IMR-90 (cell line): ENCODE measurements around the gene CDK5R2. TPM values are rescaled to one million over a fixed set of nuclear protein-coding genes. Genes with fewer than 3 reads are reported as not detected.

Source experiments
- ATAC-seq: fragments of 200-7000 bp; cut with Tn5 transposase; 2 replicates; pipeline ENCODE4 v1.9.1; 2020; ENCODE audit warnings: low read depth, mild to moderate bottlenecking, moderate library complexity
- BruUV-seq: library from RNA; stranded (reverse); fragments of 400-500 nt; replicated peaks from 2 replicates; lab custom pipeline; 2021; lab: Mats Ljungman, UMichigan
- CTCF ChIA-PET: fragments of 300-600 bp; formaldehyde crosslinking; extraction: SDS; loops from one replicate; lab custom pipeline; 2021; ENCODE audit warnings: antibody characterized with exemption; lab: Yijun Ruan, JAX
- POLR2A ChIA-PET: fragments of 300-600 bp; sonication (Branson Sonifier 250); formaldehyde crosslinking; loops from one replicate; lab custom pipeline; 2022; ENCODE audit warnings: antibody characterized with exemption; ENCODE audit not compliant: unreplicated experiment; lab: Charles Lee
- DNase-seq: peaks from one replicate; pipeline ENCODE4 v3.0.0; 2013
- H2AFZ ChIP-seq: replicated peaks from 2 replicates; pipeline ENCODE3; 2013; ENCODE audit warnings: low read length, mild to moderate bottlenecking; ENCODE audit not compliant: poor library complexity
- H2AK5ac ChIP-seq: 2 replicates; pipeline ENCODE4 v1.6.1; 2013; ENCODE audit warnings: low read depth, low read length, inconsistent platforms
- H2AK9ac ChIP-seq: replicated peaks from 2 replicates; pipeline ENCODE3; 2013; ENCODE audit warnings: mild to moderate bottlenecking, low read depth, low read length, moderate library complexity; ENCODE audit not compliant: poor library complexity
- H2BK120ac ChIP-seq: 2 replicates; pipeline ENCODE4 v1.6.1; 2013; ENCODE audit warnings: low read depth, low read length, inconsistent platforms
- H2BK15ac ChIP-seq: 3 replicates; pipeline ENCODE4 v1.6.1; 2013; ENCODE audit warnings: low read depth, low read length, inconsistent platforms
- H2BK20ac ChIP-seq: 2 replicates; pipeline ENCODE4 v1.6.1; 2013; ENCODE audit warnings: low read depth, mild to moderate bottlenecking, inconsistent platforms, low read length, moderate library complexity
- H2BK5ac ChIP-seq: 2 replicates; pipeline ENCODE4 v1.6.1; 2013; ENCODE audit warnings: mild to moderate bottlenecking, low read depth, low read length, inconsistent platforms; ENCODE audit not compliant: poor library complexity, severe bottlenecking
- H3K14ac ChIP-seq: replicated peaks from 2 replicates; pipeline ENCODE4 v1.6.1; 2013; ENCODE audit warnings: low read depth, low read length, inconsistent platforms
- H3K18ac ChIP-seq: 2 replicates; pipeline ENCODE4 v1.6.1; 2013; ENCODE audit warnings: low read depth, low read length, control low read depth
- H3K23ac ChIP-seq: 2 replicates; pipeline ENCODE4 v1.6.1; 2013; ENCODE audit warnings: low read depth, low read length, inconsistent platforms
- H3K27ac ChIP-seq: 2 replicates; pipeline ENCODE4 v1.5.1; 2013; ENCODE audit warnings: mild to moderate bottlenecking, control low read depth, low read length; ENCODE audit not compliant: insufficient read depth
- H3K27me3 ChIP-seq: 2 replicates; pipeline ENCODE4 v1.6.1; 2013; ENCODE audit warnings: low read length; ENCODE audit not compliant: control insufficient read depth, insufficient read depth
- H3K36me3 ChIP-seq: 2 replicates; pipeline ENCODE4 v1.6.1; 2013; ENCODE audit warnings: low read length, mixed read lengths; ENCODE audit not compliant: control insufficient read depth, insufficient read depth
- H3K4ac ChIP-seq: 2 replicates; pipeline ENCODE4 v1.6.1; 2013; ENCODE audit warnings: low read depth, low read length, inconsistent platforms
- H3K4me1 ChIP-seq: 2 replicates; pipeline ENCODE4 v1.6.1; 2013; ENCODE audit warnings: low read length, mixed read lengths; ENCODE audit not compliant: control insufficient read depth, insufficient read depth
- H3K4me2 ChIP-seq: 2 replicates; pipeline ENCODE4 v1.6.1; 2013; ENCODE audit warnings: low read depth, mild to moderate bottlenecking, control low read depth, low read length, moderate library complexity
- H3K4me3 ChIP-seq: 2 replicates; pipeline ENCODE4 v1.5.1; 2013; ENCODE audit warnings: low read depth, mild to moderate bottlenecking, control low read depth, low read length, moderate library complexity; ENCODE audit not compliant: insufficient read depth
- H3K56ac ChIP-seq: 2 replicates; pipeline ENCODE4 v1.6.1; 2013; ENCODE audit warnings: low read length, inconsistent platforms; ENCODE audit not compliant: insufficient read depth; ENCODE audit errors: extremely low read depth
- H3K79me1 ChIP-seq, 2 experiments: 2 replicates each; pipeline ENCODE4 v1.6.1; 2013; ENCODE audit warnings: low read length in 2 of 2, inconsistent platforms in 1 of 2, low read depth in 1 of 2
- H3K9ac ChIP-seq: 2 replicates; pipeline ENCODE4 v1.6.1; 2013; ENCODE audit warnings: low read depth, low read length, control low read depth
- H3K9me1 ChIP-seq: 2 replicates; pipeline ENCODE4 v1.6.1; 2013; ENCODE audit warnings: low read length, inconsistent platforms; ENCODE audit not compliant: insufficient read depth
- H3K9me3 ChIP-seq: 2 replicates; pipeline ENCODE4 v1.6.1; 2013; ENCODE audit warnings: low read length; ENCODE audit not compliant: control insufficient read depth, insufficient read depth
- H4K20me1 ChIP-seq: 2 replicates; pipeline ENCODE4 v1.6.1; 2013; ENCODE audit warnings: low read length, inconsistent platforms; ENCODE audit not compliant: insufficient read depth
- H4K5ac ChIP-seq: 2 replicates; pipeline ENCODE4 v1.6.1; 2013; ENCODE audit warnings: mild to moderate bottlenecking, low read depth, low read length, control low read depth
- H4K8ac ChIP-seq, 2 experiments: 2 replicates each; pipeline ENCODE4 v1.6.1; 2013; ENCODE audit warnings: low read depth in 2 of 2, low read length in 2 of 2, control low read depth in 1 of 2, inconsistent platforms in 1 of 2
- H4K91ac ChIP-seq: 2 replicates; pipeline ENCODE4 v1.6.1; 2013; ENCODE audit warnings: low read depth, low read length, inconsistent platforms; ENCODE audit not compliant: insufficient read depth
- NFE2L2 ChIP-seq: fragments of 150-350 bp; IDR thresholded peaks from 2 replicates; pipeline ENCODE4 v1.6.1; 2016; ENCODE audit warnings: low read depth, mild to moderate bottlenecking, low read length
- WGBS, 2 experiments: methylation state at CpG; one replicate each; pipeline versions ENCODE4 v1.1.5 to v1.1.7; 2013; ENCODE audit warnings: missing lambda C conversion rate in 2 of 2; ENCODE audit not compliant: insufficient read length in 1 of 2; ENCODE audit errors: extremely low coverage in 2 of 2; 5-methylcytosine and 5-hydroxymethylcytosine counted together
- dilution Hi-C: fragments of 300-500 bp; cut with HindIII; formaldehyde crosslinking; loops from one replicate; pipeline ENCODE4 v1.14.3; 2018; ENCODE audit warnings: low sequenced_read_pairs; ENCODE audit not compliant: unreplicated experiment
- in situ Hi-C: fragments of 300-500 bp; cut with MboI; formaldehyde crosslinking; loops from 3 replicates; pipeline ENCODE4 v1.14.3; 2019; ENCODE audit warnings: low sequenced_read_pairs, inconsistent platforms, mixed read lengths
- intact Hi-C: fragments of 100-400 bp; cut with micrococcal nuclease; formaldehyde crosslinking; loops from 2 replicates; pipeline ENCODE4 v1.10.0; 2022
- polyA plus RNA-seq, 3 experiments: library from polyadenylated mRNA; depleted of rRNA; stranded (reverse); fragments of >200 nt; gene quantifications; 2 replicates each; pipeline ENCODE4 v1.2.3, GENCODE V29; 2012; ENCODE audit warnings: low replicate concordance in 1 of 3
- total RNA-seq: library from RNA; depleted of rRNA; stranded (reverse); fragments of >200 nt; gene quantifications from 2 replicates; pipeline ENCODE4 v1.2.3, GENCODE V29; 2012
- TF ChIP-seq, protein P1 (sequence below): conservative IDR thresholded peaks from 2 replicates; pipeline ENCODE4 v1.5.1; 2012; ENCODE audit warnings: mild to moderate bottlenecking, low read depth, low read length, improper control_type of control experiment

CDK5R2 gene
- total and polyA plus RNA-seq, 2 of the 4 experiments (the other 2 are of a cell fraction), result not detected

DNA sequence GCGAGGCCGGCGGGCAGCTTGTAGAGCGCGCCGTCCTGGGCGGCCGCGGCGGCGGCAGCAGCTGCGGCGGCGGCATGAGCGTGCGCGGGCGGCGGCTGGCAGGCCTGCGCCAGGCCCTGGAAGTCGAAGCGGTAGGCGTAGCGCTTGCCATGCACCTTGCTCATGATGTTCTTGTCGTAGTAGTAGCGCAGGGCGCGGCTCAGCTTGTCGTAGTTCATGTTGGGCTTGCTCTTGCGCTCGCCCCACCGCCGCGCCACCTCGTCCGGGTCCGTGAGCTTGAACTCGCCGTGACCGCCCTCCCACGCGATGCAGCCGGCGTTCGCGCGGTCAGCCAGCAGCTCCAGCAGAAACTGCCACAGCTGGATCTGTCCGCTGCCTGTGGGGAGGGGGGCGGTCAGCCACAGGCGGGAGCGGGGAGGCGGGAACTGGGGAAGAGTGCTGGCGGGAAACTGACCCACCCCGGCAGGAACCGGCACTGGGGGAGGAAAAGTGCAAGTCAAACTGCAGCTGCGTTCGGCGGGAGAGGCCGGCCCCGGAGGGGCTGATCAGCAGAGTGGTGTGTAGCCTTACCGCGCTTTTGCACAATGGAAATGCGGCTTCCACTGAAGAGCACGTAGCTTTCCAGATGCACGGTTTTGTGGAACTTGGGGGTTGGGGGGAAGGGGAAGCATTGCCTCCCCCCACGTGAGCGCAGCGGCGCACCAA, 22.6 kb downstream of the CDK5R2 start:
- TF ChIP-seq, protein P1, sequence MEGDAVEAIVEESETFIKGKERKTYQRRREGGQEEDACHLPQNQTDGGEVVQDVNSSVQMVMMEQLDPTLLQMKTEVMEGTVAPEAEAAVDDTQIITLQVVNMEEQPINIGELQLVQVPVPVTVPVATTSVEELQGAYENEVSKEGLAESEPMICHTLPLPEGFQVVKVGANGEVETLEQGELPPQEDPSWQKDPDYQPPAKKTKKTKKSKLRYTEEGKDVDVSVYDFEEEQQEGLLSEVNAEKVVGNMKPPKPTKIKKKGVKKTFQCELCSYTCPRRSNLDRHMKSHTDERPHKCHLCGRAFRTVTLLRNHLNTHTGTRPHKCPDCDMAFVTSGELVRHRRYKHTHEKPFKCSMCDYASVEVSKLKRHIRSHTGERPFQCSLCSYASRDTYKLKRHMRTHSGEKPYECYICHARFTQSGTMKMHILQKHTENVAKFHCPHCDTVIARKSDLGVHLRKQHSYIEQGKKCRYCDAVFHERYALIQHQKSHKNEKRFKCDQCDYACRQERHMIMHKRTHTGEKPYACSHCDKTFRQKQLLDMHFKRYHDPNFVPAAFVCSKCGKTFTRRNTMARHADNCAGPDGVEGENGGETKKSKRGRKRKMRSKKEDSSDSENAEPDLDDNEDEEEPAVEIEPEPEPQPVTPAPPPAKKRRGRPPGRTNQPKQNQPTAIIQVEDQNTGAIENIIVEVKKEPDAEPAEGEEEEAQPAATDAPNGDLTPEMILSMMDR, result no peak
- TF ChIP-seq NFE2L2, result no peak
- Histone ChIP-seq H4K91ac (no peak overlapping the region), H2BK5ac (no peak overlapping the region), H2BK120ac (no peak overlapping the region), H3K36me3 (no peaks in the 10 kb centered on the region), H2BK20ac (no peak overlapping the region), H3K23ac (no peak overlapping the region), H3K18ac (no peak overlapping the region), H3K4ac (no peak overlapping the region), H4K5ac (no peak overlapping the region), H3K4me2 (peak overlapping the region; percentile 73), H2AFZ (peak overlapping the region; percentile 16), H3K79me1 (no peaks in the 10 kb centered on the region), H3K27ac (no peak overlapping the region), H3K14ac (no peak overlapping the region), H3K9ac (no peak overlapping the region), H4K20me1 (peaks cover 3% of the 10 kb centered on the region; the same call in 1 of the 2 replicates), H3K56ac (no peak overlapping the region), H3K9me3 (no peaks in the 10 kb centered on the region), H3K9me1 (no peaks in the 10 kb centered on the region; the same call in 1 of the 2 replicates), H3K4me1 (0 out of 2 replicates have a peak, but pooled peaks cover 2% of the 10 kb centered on the region), H2AK9ac (peak overlapping the region; percentile 19), H2AK5ac (no peak overlapping the region), H2BK15ac (no peak overlapping the region), H3K27me3 (peaks cover 74% of the 10 kb centered on the region), H4K8ac (no peak overlapping the region), H3K4me3 (no peak overlapping the region)
- dilution Hi-C loops, result no loop called here
- POLR2A ChIA-PET, result interaction anchor here (0.6 kb wide), 1 partner anchor 56 kb away, joined by 6 read pairs; no protein-coding TSS in a partner anchor
- intact Hi-C loops, result no loop called here
- in situ Hi-C loops, result no loop called here
- no TSS peak for BruUV-seq
- 2% methylated on average over 36 of the region's 69 CpGs; no CpG with 5 or more reads in 1 of the 2 experiments for WGBS, 2 experiments
- DNase-seq, result peak; percentile 12
- peak; percentile 28; the same call in 1 of the 2 replicates for ATAC-seq
- CTCF ChIA-PET, result no interaction called here
